PC-3 (cell line): ENCODE results near the gene TMEM87B. TPM values are rescaled to one million over a fixed set of nuclear protein-coding genes. Genes with fewer than 3 reads are reported as not detected.

Experiments used
- ATAC-seq: fragments of 200-7000 bp; cut with Tn5 transposase; 2 replicates; pipeline ENCODE4 v1.9.1; 2020; ENCODE audit warnings: mild to moderate bottlenecking, moderate library complexity
- BruUV-seq: library from RNA; stranded (reverse); fragments of 400-500 nt; replicated peaks from 2 replicates; lab custom pipeline; 2021; lab: Mats Ljungman, UMichigan
- CTCF ChIA-PET: fragments of 300-600 bp; sonication (Branson Sonifier 250); formaldehyde crosslinking; loops from one replicate; lab custom pipeline; 2022; ENCODE audit warnings: antibody characterized with exemption; lab: Charles Lee
- POLR2A ChIA-PET: fragments of 300-600 bp; sonication (Branson Sonifier 250); formaldehyde crosslinking; loops from one replicate; lab custom pipeline; 2022; ENCODE audit warnings: antibody characterized with exemption; ENCODE audit not compliant: unreplicated experiment; lab: Charles Lee
- DNase-seq: peaks from one replicate; pipeline ENCODE4 v3.0.0-alpha.2; 2015
- H2AFZ ChIP-seq: fragments of 300-600 bp; sonication (generic); 2 replicates; pipeline ENCODE4 v1.6.0; 2016; ENCODE audit warnings: antibody characterized with exemption, low read length
- H3F3A ChIP-seq: fragments of 300-600 bp; sonication (generic); one replicate; pipeline ENCODE4 v1.6.0; 2017; ENCODE audit warnings: antibody characterized with exemption, low read length, control low read depth, mild to moderate bottlenecking; ENCODE audit not compliant: unreplicated experiment
- H3K27ac ChIP-seq: fragments of 300-600 bp; sonication (generic); 2 replicates; pipeline ENCODE4 v1.5.1; 2016; ENCODE audit warnings: mild to moderate bottlenecking, low read length
- H3K27me3 ChIP-seq: fragments of 300-600 bp; sonication (generic); 2 replicates; pipeline ENCODE4 v1.6.1; 2016; ENCODE audit warnings: low read length, mixed read lengths
- H3K36me3 ChIP-seq: fragments of 300-600 bp; sonication (generic); 2 replicates; pipeline ENCODE4 v1.6.1; 2016; ENCODE audit warnings: low read depth, mixed run types, low read length, mixed read lengths
- H3K4me1 ChIP-seq: fragments of 300-600 bp; sonication (generic); 2 replicates; pipeline ENCODE4 v1.5.1; 2016; ENCODE audit warnings: low read length; ENCODE audit not compliant: insufficient read depth
- H3K4me2 ChIP-seq: fragments of 300-600 bp; sonication (generic); 2 replicates; pipeline ENCODE4 v1.6.0; 2016; ENCODE audit warnings: low read length
- H3K4me3 ChIP-seq: fragments of 300-600 bp; sonication (generic); 2 replicates; pipeline ENCODE4 v1.5.1; 2016; ENCODE audit warnings: mild to moderate bottlenecking, low read length, mixed read lengths
- H3K79me2 ChIP-seq: fragments of 300-600 bp; sonication (generic); 2 replicates; pipeline ENCODE4 v1.6.1; 2017; ENCODE audit warnings: low read length, mixed read lengths
- H3K9ac ChIP-seq: fragments of 300-600 bp; sonication (generic); 2 replicates; pipeline ENCODE4 v1.6.0; 2016; ENCODE audit warnings: mild to moderate bottlenecking, low read length
- H3K9me2 ChIP-seq: fragments of 300-600 bp; sonication (generic); replicated peaks from 2 replicates; pipeline ENCODE4 v1.6.1; 2016; ENCODE audit warnings: mixed run types, low read length, mixed read lengths
- H3K9me3 ChIP-seq: fragments of 300-600 bp; sonication (generic); 2 replicates; pipeline ENCODE4 v1.6.1; 2016; ENCODE audit warnings: low read length, mixed read lengths
- H4K20me1 ChIP-seq: fragments of 300-600 bp; sonication (generic); 2 replicates; pipeline ENCODE4 v1.6.1; 2016; ENCODE audit warnings: low read length, mixed read lengths
- EZH2 ChIP-seq: fragments of 300-600 bp; sonication (generic); IDR thresholded peaks from one replicate; pipeline ENCODE4 v1.6.1; 2017; ENCODE audit warnings: antibody characterized with exemption, mild to moderate bottlenecking, low read length; ENCODE audit not compliant: unreplicated experiment
- EZH2phosphoT487 ChIP-seq: fragments of 300-600 bp; sonication (generic); IDR thresholded peaks from 2 replicates; pipeline ENCODE4 v1.6.1; 2018; ENCODE audit warnings: mild to moderate bottlenecking, antibody characterized with exemption, low read length, borderline replicate concordance
- intact Hi-C: fragments of 100-400 bp; cut with micrococcal nuclease; formaldehyde crosslinking; loops from 2 replicates; pipeline ENCODE4 v1.9.0; 2023
- total RNA-seq: library from RNA; depleted of rRNA; stranded (reverse); fragments of >200 nt; gene quantifications from 2 replicates; pipeline ENCODE4 v1.2.3, GENCODE V29; 2014
- TF ChIP-seq, protein P1 (sequence below): fragments of 300-600 bp; sonication (generic); conservative IDR thresholded peaks from 2 replicates; pipeline ENCODE4 v1.5.1; 2017; ENCODE audit warnings: antibody characterized with exemption, low read depth, mild to moderate bottlenecking, low read length

The TMEM87B gene
- total RNA-seq, 1 experiment from 2014 or later, result 11.2 TPM

DNA sequence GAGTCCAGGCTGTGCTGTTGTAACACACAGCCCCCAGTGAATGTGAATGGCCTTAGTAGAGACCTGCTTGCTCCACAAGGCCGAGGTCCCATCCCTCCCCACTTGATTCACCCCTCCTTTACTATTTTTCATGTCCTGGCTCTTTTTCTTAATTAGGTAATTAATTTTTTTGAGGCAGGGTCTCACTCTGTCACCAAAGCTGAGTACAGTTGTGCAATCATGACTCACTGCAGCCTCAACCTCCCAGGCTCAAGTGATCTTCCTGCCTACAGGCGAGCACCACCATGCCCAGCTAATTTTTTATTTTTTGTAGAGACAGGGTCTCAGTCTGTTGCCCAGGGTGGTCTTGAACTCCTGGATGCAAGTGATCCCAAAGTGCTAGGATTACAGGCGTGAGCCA, 102.4 kb downstream of the TMEM87B start:
- Histone ChIP-seq H3K4me3 (no peak overlapping the region), H3K9me3 (no peaks in the 10 kb centered on the region)
- ATAC-seq, result no peak

DNA sequence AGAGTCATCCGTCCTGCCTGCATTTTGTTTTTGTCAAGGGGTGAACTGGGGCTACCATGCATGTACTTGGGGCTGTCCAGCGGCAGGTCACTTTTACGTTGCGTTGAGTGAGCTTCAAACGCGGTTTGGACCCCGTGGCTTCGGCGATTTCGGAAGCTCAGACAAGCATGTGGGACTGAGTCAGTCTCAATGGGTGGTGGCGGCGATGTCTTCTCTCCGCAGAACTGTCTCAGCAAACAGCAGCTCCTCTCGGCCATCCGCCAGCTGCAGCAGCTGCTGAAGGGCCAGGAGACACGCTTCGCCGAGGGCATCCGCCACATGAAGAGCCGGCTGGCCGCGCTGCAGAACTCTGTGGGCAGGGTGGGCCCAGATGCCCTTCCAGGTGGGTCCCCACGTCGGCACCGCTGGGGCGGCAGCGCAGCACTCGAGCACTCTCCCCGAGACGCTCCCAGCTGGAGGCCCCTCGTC, 104.4 kb downstream of the TMEM87B start:
- Histone ChIP-seq H3K4me1 (no peaks in the 10 kb centered on the region), H3K9me3 (no peaks in the 10 kb centered on the region), H2AFZ (no peak overlapping the region), H3K9me2 (no peaks in the 10 kb centered on the region), H3K9ac (no peak overlapping the region), H3K27me3 (no peaks in the 10 kb centered on the region), H3K4me3 (no peak overlapping the region), H3F3A (no peaks in the 10 kb centered on the region), H3K36me3 (no peaks in the 10 kb centered on the region), H4K20me1 (no peaks in the 10 kb centered on the region), H3K4me2 (no peak overlapping the region), H3K27ac (no peak overlapping the region), H3K79me2 (no peaks in the 10 kb centered on the region)
- no peak for DNase-seq
- intact Hi-C loops, result no loop called here
- CTCF ChIA-PET, result no interaction called here
- no TSS peak for BruUV-seq
- no peak for ATAC-seq
- POLR2A ChIA-PET, result no interaction called here
- TF ChIP-seq, protein P1, sequence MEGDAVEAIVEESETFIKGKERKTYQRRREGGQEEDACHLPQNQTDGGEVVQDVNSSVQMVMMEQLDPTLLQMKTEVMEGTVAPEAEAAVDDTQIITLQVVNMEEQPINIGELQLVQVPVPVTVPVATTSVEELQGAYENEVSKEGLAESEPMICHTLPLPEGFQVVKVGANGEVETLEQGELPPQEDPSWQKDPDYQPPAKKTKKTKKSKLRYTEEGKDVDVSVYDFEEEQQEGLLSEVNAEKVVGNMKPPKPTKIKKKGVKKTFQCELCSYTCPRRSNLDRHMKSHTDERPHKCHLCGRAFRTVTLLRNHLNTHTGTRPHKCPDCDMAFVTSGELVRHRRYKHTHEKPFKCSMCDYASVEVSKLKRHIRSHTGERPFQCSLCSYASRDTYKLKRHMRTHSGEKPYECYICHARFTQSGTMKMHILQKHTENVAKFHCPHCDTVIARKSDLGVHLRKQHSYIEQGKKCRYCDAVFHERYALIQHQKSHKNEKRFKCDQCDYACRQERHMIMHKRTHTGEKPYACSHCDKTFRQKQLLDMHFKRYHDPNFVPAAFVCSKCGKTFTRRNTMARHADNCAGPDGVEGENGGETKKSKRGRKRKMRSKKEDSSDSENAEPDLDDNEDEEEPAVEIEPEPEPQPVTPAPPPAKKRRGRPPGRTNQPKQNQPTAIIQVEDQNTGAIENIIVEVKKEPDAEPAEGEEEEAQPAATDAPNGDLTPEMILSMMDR, result no peak
- no peak for TF ChIP-seq EZH2
- no peak for TF ChIP-seq EZH2phosphoT487

More for the DNA sequence above, 102.4 kb downstream of the TMEM87B start:
- ChIA-PET CTCF (no interaction called here), POLR2A (no interaction called here)
- H4K20me1 ChIP-seq, result no peaks in the 10 kb centered on the region
- H3K79me2 ChIP-seq, result no peaks in the 10 kb centered on the region
- no peaks in the 10 kb centered on the region for H3F3A ChIP-seq
- H3K4me2 ChIP-seq, result no peak overlapping the region
- H3K9me2 ChIP-seq, result no peaks in the 10 kb centered on the region
- H2AFZ ChIP-seq, result no peak overlapping the region
- no peak overlapping the region for H3K27ac ChIP-seq
- no peak for DNase-seq
- intact Hi-C loops, result no loop called here
- H3K27me3 ChIP-seq, result no peaks in the 10 kb centered on the region
- H3K36me3 ChIP-seq, result no peaks in the 10 kb centered on the region
- BruUV-seq, result no TSS peak
- no peaks in the 10 kb centered on the region for H3K4me1 ChIP-seq
- no peak overlapping the region for H3K9ac ChIP-seq
- no peak for TF ChIP-seq EZH2
- TF ChIP-seq, protein P1, result no peak
- no peak for TF ChIP-seq EZH2phosphoT487

DNA sequence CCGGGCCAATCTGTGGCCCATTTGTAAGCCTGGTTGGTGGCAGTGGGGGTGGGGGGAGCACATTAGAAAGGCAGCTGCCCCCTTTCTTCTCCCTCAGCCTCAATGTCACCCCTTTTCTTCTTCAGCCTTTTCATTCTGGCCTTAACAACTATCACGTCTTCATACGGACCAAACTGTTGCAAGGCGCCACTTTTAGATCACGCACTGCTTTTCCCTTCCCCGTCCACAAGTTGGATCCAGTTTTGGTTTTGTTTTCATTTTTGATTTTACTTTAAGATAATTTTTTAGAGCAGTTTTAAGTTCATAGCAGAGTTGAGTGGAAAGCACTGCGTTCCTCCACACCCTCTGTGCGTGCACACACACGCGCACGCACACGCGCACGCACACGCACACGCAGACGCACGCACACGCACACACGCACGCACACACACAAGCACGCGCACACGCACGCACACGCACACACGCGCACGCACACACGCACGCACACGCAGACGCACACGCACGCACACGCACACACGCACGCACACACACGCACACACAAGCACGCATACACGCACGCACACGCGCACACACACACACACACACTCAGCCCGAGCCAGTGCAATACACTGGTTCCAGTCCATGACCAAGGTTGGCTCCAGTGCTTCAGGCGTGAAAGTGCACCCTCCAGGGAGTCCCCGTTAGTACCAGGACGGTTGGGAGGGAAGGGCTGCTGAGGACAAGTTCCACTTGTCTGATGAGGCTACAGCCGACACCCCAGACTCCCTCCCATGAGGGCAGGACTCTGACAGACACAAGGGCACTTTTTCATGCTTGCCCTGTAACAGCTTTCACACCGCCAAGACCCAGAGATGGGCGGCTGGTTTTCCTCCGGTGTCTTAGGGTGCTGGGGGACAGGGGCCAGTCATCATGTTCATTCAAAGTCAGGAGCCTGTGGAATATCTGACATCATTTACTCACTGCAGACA, 105.5 kb downstream of the TMEM87B start:
- TF ChIP-seq EZH2phosphoT487, result no peak
- TF ChIP-seq, protein P1, result no peak
- Histone ChIP-seq H2AFZ (no peak overlapping the region), H3K4me2 (no peak overlapping the region), H3K36me3 (no peaks in the 10 kb centered on the region), H3K9ac (no peak overlapping the region), H3K4me3 (no peak overlapping the region), H3F3A (no peaks in the 10 kb centered on the region), H3K9me3 (no peaks in the 10 kb centered on the region), H3K27me3 (no peaks in the 10 kb centered on the region), H4K20me1 (no peaks in the 10 kb centered on the region), H3K4me1 (no peaks in the 10 kb centered on the region), H3K79me2 (no peaks in the 10 kb centered on the region), H3K27ac (no peak overlapping the region), H3K9me2 (no peaks in the 10 kb centered on the region)
- DNase-seq (no peak), ATAC-seq (no peak)
- BruUV-seq, result no TSS peak
- intact Hi-C loops, result no loop called here
- CTCF ChIA-PET, result no interaction called here
- POLR2A ChIA-PET, result no interaction called here
